Liver (tissue), 9 donors: Measurements from ENCODE around the gene KCNT1. TPM values are rescaled to one million over a fixed set of nuclear protein-coding genes. Genes with fewer than 3 reads are reported as not detected.

Experiments
- DNase-seq: peaks from one replicate; pipeline ENCODE4 v3.0.0-alpha.2; 2017; ENCODE audit warnings: low spot score
- H3K27ac ChIP-seq, 2 donors: one replicate each; pipeline ENCODE4 v1.7.0; 2013; ENCODE audit warnings: inconsistent platforms in 2 of 2, low read length in 2 of 2, control low read depth in 1 of 2, low read depth in 1 of 2, mild to moderate bottlenecking in 1 of 2
- H3K27me3 ChIP-seq, 4 donors: one replicate each; pipeline versions ENCODE4 v1.6.1 to v1.7.0; 2013; ENCODE audit warnings: low read length in 3 of 4, inconsistent platforms in 1 of 4, mild to moderate bottlenecking in 1 of 4, moderate library complexity in 1 of 4; ENCODE audit not compliant: control insufficient read depth in 4 of 4, insufficient read depth in 4 of 4
- H3K36me3 ChIP-seq, 4 donors: one replicate each; pipeline versions ENCODE4 v1.6.1 to v1.7.0; 2013; ENCODE audit warnings: low read length in 3 of 4, mild to moderate bottlenecking in 3 of 4, low read depth in 1 of 4, moderate library complexity in 1 of 4; ENCODE audit not compliant: control insufficient read depth in 4 of 4, insufficient read depth in 3 of 4
- H3K4me1 ChIP-seq, 4 donors: one replicate each; pipeline versions ENCODE4 v1.6.1 to v1.7.0; 2013; ENCODE audit warnings: low read length in 3 of 4, mild to moderate bottlenecking in 3 of 4, moderate library complexity in 1 of 4; ENCODE audit not compliant: control insufficient read depth in 4 of 4, insufficient read depth in 4 of 4
- H3K4me3 ChIP-seq, 3 donors: one replicate each; pipeline versions ENCODE4 v1.6.1 to v1.7.0; 2013; ENCODE audit warnings: low read length in 3 of 3, control low read depth in 1 of 3, low read depth in 1 of 3, mild to moderate bottlenecking in 1 of 3
- H3K9ac ChIP-seq, 2 donors: one replicate each; pipeline ENCODE4 v1.7.0; 2013; ENCODE audit warnings: low read length in 2 of 2, mild to moderate bottlenecking in 2 of 2, moderate library complexity in 2 of 2, control low read depth in 1 of 2, low read depth in 1 of 2
- H3K9me3 ChIP-seq, 4 donors: one replicate each; pipeline versions ENCODE4 v1.6.1 to v1.7.0; 2013; ENCODE audit warnings: low read length in 3 of 4; ENCODE audit not compliant: control insufficient read depth in 4 of 4
- EGR1 ChIP-seq, 2 donors: IDR thresholded peaks; 2 replicates each; pipeline ENCODE4 v1.6.1; 2016 to 2018; ENCODE audit warnings: antibody characterized with exemption in 2 of 2, low read depth in 2 of 2
- FOXA1 ChIP-seq: IDR thresholded peaks from 2 replicates; pipeline ENCODE4 v1.6.1; 2016; ENCODE audit warnings: antibody characterized with exemption
- FOXA2 ChIP-seq: IDR thresholded peaks from 2 replicates; pipeline ENCODE4 v1.6.1; 2016; ENCODE audit warnings: antibody characterized with exemption
- GABPA ChIP-seq, 2 donors: IDR thresholded peaks in 1 of 2; conservative IDR thresholded peaks in 1 of 2; 2 replicates each; pipeline ENCODE4 v1.6.1; 2016; ENCODE audit warnings: antibody characterized with exemption in 2 of 2, mild to moderate bottlenecking in 1 of 2, moderate library complexity in 1 of 2
- HNF4G ChIP-seq: IDR thresholded peaks from 2 replicates; pipeline ENCODE4 v1.6.1; 2016; ENCODE audit warnings: antibody characterized with exemption
- JUND ChIP-seq, 2 donors: IDR thresholded peaks; 2 replicates each; pipeline ENCODE4 v1.6.1; 2016; ENCODE audit warnings: antibody characterized with exemption in 2 of 2
- NR2F2 ChIP-seq: IDR thresholded peaks from 2 replicates; pipeline ENCODE4 v1.6.1; 2016; ENCODE audit warnings: antibody characterized with exemption
- RAD21 ChIP-seq, 2 donors: IDR thresholded peaks; 2 replicates each; pipeline ENCODE4 v1.6.1; 2016; ENCODE audit warnings: antibody characterized with exemption in 2 of 2, mild to moderate bottlenecking in 2 of 2
- RXRA ChIP-seq, 2 donors: IDR thresholded peaks; 2 replicates each; pipeline ENCODE4 v1.6.1; 2017 to 2018; ENCODE audit warnings: antibody characterized with exemption in 2 of 2, mild to moderate bottlenecking in 1 of 2
- SP1 ChIP-seq: IDR thresholded peaks from 2 replicates; pipeline ENCODE4 v1.6.1; 2018; ENCODE audit warnings: antibody characterized with exemption, mild to moderate bottlenecking
- TAF1 ChIP-seq: conservative IDR thresholded peaks from 2 replicates; pipeline ENCODE4 v1.6.1; 2016; ENCODE audit warnings: antibody characterized with exemption, mild to moderate bottlenecking
- YY1 ChIP-seq: IDR thresholded peaks from 2 replicates; pipeline ENCODE4 v1.6.1; 2016; ENCODE audit warnings: antibody characterized with exemption, mild to moderate bottlenecking
- WGBS: extraction: QIAGEN DNeasy Blood & Tissue Kit; methylation state at CpG from one replicate; pipeline ENCODE4 v1.1.7; 2013; 5-methylcytosine and 5-hydroxymethylcytosine counted together
- polyA plus RNA-seq, 2 donors: library from polyadenylated mRNA; stranded (reverse) in 1 of 2; unstranded in 1 of 2; fragments of 200-250 nt in 1 of 2; fragments of >200 nt in 1 of 2; fragmentation: Nextera tagmentation in 1 of 2; extraction: Ambion mirVana in 1 of 2; gene quantifications; one replicate each; pipeline versions ENCODE4 v1.2.1 to v1.2.3, GENCODE V29; 2013 to 2015
- total RNA-seq, 2 donors: library from RNA; depleted of rRNA; stranded (reverse); fragments of >200 nt; gene quantifications; one replicate each; pipeline ENCODE4 v1.2.3, GENCODE V29; 2014
- TF ChIP-seq, protein P1 (sequence below): IDR thresholded peaks from 2 replicates; pipeline ENCODE4 v1.6.1; 2016; ENCODE audit warnings: antibody characterized with exemption
- TF ChIP-seq, protein P2 (sequence below): fragments of 150-350 bp; IDR thresholded peaks from 2 replicates; pipeline ENCODE4 v1.5.1; 2017; ENCODE audit warnings: improper control_type of control experiment, low read depth, low read length; ENCODE audit not compliant: missing input control
- TF ChIP-seq, protein P3 (sequence below): IDR thresholded peaks from 2 replicates; pipeline ENCODE4 v1.6.1; 2016; ENCODE audit warnings: antibody characterized with exemption, mild to moderate bottlenecking
- TF ChIP-seq, protein P4 (sequence below): IDR thresholded peaks from 2 replicates; pipeline ENCODE4 v1.6.1; 2016; ENCODE audit warnings: antibody characterized with exemption
- donor health status: healthy.
- donor health status: healthy.
- donor health status: healthy.
- donor health status: healthy.
- donor health status: healthy.

The KCNT1 gene
- total and polyA plus RNA-seq, 4 donors = 0.08 TPM; not detected in 2

DNA sequence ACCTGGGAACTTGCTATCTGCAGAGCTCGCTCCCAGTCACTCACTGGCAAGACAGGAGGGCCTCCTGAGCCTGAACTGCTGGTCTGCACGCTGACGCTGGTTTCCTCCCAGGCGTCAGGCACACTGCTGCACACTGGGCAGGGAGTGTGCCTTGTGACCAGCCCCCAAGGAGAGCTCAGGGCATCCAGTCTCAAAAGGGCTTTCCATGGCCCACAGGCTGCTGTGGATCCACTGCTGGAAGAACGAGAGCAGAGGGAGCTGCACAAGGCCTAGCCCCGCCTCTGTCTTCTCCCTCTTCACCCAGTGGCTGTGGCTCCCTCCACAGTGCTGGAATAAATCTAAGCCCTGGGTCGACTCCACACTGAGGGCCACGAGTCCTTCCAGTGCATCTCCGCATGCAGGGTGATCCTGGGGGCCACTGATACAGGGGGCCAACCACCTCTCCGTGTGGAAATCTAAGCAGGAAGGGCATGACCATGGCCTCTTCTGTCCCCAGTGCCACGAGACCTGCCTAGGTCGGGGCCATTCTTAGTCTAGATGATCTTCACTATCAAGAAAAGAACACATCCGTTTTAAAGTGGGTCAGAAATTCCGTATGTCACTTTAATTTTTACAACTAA is 111.8 kb downstream of the KCNT1 start:
- H3K27me3 ChIP-seq = no peaks in the 10 kb centered on the region
- H3K36me3 ChIP-seq = peaks cover 18 to 76% (median 37%) of the 10 kb centered on the region in 4 donors
- H3K9me3 ChIP-seq = no peaks in the 10 kb centered on the region
- no peak overlapping the region for H3K4me3 ChIP-seq
- 95% methylated on average over 14 of the region's 14 CpGs for WGBS
- no peak overlapping the region for H3K27ac ChIP-seq
- DNase-seq = no peak
- H3K9ac ChIP-seq = no peak overlapping the region
- no peak for TF ChIP-seq EGR1 (IDR thresholded peaks at IDR 0.05; ENCODE audit: low read depth in 2 of 2)
- TF ChIP-seq, protein P1, sequence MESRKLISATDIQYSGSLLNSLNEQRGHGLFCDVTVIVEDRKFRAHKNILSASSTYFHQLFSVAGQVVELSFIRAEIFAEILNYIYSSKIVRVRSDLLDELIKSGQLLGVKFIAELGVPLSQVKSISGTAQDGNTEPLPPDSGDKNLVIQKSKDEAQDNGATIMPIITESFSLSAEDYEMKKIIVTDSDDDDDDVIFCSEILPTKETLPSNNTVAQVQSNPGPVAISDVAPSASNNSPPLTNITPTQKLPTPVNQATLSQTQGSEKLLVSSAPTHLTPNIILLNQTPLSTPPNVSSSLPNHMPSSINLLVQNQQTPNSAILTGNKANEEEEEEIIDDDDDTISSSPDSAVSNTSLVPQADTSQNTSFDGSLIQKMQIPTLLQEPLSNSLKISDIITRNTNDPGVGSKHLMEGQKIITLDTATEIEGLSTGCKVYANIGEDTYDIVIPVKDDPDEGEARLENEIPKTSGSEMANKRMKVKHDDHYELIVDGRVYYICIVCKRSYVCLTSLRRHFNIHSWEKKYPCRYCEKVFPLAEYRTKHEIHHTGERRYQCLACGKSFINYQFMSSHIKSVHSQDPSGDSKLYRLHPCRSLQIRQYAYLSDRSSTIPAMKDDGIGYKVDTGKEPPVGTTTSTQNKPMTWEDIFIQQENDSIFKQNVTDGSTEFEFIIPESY = no peak
- H3K4me1 ChIP-seq = no peaks in the 10 kb centered on the region

DNA sequence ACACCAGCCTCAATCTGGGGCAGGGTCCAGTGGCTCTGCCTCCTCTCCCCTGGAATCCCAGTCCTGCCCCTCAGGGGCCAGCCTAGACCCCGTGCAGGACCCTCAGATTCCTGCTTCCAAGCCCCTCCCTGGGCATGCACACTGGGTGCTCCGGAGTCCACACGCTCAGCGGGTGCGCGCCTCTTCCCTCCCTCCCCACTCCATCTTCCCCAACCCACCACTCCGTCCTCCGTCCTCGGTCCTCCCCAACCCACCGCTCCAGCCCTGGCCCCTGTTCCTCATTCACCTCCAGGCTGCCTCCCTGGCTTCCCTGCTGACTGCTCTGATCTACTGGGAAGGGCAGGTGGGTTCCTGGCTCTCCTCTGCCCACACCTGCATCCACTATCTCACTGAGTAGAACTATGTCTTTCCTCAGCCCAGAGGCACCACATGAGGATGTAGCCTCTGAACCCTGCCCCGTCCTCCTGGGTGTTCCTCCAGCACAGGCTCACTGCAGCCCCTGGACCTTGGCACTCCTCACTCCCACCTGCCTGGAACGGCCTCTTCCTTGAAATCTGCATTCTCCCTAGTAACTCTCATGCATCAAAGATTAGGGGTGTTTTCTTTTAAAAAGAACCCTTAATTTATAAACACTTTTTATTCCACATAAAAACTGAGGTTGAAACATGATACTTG is 112.6 kb downstream of the KCNT1 start:
- Histone ChIP-seq H3K27ac (no peak overlapping the region), H3K9ac (no peak overlapping the region), H3K4me3 (no peak overlapping the region), H3K9me3 (no peaks in the 10 kb centered on the region), H3K36me3 (peaks cover 18 to 74% (median 39%) of the 10 kb centered on the region in 4 donors), H3K27me3 (no peaks in the 10 kb centered on the region), H3K4me1 (no peaks in the 10 kb centered on the region)
- DNase-seq = no peak
- WGBS = 97% methylated on average over 12 of the region's 12 CpGs
- TF ChIP-seq NR2F2 (no peak), HNF4G (no peak), GABPA (IDR thresholded peaks at IDR 0.05 in 1 of 2, conservative IDR thresholded peaks at IDR 0.05 in 1 of 2) (no peak), JUND (IDR thresholded peaks at IDR 0.05) (no peak), FOXA2 (no peak), RXRA (IDR thresholded peaks at IDR 0.05) (no peak), TAF1 (no peak), EGR1 (IDR thresholded peaks at IDR 0.05; ENCODE audit: low read depth in 2 of 2) (no peak), SP1 (no peak), RAD21 (IDR thresholded peaks at IDR 0.05) (no peak), FOXA1 (no peak), YY1 (no peak)
- TF ChIP-seq, protein P1 = no peak
- TF ChIP-seq, protein P2, sequence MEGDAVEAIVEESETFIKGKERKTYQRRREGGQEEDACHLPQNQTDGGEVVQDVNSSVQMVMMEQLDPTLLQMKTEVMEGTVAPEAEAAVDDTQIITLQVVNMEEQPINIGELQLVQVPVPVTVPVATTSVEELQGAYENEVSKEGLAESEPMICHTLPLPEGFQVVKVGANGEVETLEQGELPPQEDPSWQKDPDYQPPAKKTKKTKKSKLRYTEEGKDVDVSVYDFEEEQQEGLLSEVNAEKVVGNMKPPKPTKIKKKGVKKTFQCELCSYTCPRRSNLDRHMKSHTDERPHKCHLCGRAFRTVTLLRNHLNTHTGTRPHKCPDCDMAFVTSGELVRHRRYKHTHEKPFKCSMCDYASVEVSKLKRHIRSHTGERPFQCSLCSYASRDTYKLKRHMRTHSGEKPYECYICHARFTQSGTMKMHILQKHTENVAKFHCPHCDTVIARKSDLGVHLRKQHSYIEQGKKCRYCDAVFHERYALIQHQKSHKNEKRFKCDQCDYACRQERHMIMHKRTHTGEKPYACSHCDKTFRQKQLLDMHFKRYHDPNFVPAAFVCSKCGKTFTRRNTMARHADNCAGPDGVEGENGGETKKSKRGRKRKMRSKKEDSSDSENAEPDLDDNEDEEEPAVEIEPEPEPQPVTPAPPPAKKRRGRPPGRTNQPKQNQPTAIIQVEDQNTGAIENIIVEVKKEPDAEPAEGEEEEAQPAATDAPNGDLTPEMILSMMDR = no peak
- TF ChIP-seq, protein P3, sequence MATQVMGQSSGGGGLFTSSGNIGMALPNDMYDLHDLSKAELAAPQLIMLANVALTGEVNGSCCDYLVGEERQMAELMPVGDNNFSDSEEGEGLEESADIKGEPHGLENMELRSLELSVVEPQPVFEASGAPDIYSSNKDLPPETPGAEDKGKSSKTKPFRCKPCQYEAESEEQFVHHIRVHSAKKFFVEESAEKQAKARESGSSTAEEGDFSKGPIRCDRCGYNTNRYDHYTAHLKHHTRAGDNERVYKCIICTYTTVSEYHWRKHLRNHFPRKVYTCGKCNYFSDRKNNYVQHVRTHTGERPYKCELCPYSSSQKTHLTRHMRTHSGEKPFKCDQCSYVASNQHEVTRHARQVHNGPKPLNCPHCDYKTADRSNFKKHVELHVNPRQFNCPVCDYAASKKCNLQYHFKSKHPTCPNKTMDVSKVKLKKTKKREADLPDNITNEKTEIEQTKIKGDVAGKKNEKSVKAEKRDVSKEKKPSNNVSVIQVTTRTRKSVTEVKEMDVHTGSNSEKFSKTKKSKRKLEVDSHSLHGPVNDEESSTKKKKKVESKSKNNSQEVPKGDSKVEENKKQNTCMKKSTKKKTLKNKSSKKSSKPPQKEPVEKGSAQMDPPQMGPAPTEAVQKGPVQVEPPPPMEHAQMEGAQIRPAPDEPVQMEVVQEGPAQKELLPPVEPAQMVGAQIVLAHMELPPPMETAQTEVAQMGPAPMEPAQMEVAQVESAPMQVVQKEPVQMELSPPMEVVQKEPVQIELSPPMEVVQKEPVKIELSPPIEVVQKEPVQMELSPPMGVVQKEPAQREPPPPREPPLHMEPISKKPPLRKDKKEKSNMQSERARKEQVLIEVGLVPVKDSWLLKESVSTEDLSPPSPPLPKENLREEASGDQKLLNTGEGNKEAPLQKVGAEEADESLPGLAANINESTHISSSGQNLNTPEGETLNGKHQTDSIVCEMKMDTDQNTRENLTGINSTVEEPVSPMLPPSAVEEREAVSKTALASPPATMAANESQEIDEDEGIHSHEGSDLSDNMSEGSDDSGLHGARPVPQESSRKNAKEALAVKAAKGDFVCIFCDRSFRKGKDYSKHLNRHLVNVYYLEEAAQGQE = no peak
- TF ChIP-seq, protein P4, sequence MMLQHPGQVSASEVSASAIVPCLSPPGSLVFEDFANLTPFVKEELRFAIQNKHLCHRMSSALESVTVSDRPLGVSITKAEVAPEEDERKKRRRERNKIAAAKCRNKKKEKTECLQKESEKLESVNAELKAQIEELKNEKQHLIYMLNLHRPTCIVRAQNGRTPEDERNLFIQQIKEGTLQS = no peak
